Measurements from ENCODE around the gene AP1S3. TPM values are rescaled to one million over a fixed set of nuclear protein-coding genes. Genes with fewer than 3 reads are reported as not detected.
"Not testable (repeated sequence)": the region's sequence is repeated elsewhere in the genome, so short reads cannot be mapped to it uniquely, and the experiment has no call there.

The AP1S3 gene
- total RNA-seq, 2 experiments from 2014 or later = 8.8 to 10.1 TPM

DNA sequence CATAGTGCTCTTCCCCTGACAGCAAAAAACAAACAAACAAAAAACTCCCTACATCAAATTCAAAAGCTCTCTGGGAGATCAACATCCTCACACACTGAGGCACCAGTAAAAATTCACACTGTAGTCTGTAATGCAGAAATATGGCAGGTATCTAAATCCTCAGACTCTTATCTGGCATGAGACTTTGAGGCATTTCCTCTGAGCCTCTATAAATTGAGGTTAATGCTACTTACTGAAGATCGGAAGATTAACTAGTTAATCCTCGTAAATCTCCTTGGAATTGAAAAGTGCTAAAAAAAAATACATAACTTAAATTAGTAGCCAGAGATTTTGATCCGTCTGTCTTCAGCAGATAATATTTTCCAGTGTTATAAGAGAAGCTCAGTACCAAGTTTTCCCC is 65.0 kb downstream of the AP1S3 start:
- no peak overlapping the region for H3K27ac Mint-ChIP-seq
- DNase-seq (no peak), ATAC-seq (no peak)
- ChIA-PET POLR2A (no interaction called here), CTCF (no interaction called here)
- peaks cover 4% of the 10 kb centered on the region for H3K4me1 Mint-ChIP-seq
- peaks cover 5% of the 10 kb centered on the region for H3K36me3 Mint-ChIP-seq (ENCODE audit: low read depth)
- H3K9me3 Mint-ChIP-seq (ENCODE audit: low read depth) = no peaks in the 10 kb centered on the region
- intact Hi-C loops (cut with DNase I, micrococcal nuclease) = no loop called here
- no peak overlapping the region for H3K4me3 Mint-ChIP-seq
- no peaks in the 10 kb centered on the region for H3K27me3 Mint-ChIP-seq

DNA sequence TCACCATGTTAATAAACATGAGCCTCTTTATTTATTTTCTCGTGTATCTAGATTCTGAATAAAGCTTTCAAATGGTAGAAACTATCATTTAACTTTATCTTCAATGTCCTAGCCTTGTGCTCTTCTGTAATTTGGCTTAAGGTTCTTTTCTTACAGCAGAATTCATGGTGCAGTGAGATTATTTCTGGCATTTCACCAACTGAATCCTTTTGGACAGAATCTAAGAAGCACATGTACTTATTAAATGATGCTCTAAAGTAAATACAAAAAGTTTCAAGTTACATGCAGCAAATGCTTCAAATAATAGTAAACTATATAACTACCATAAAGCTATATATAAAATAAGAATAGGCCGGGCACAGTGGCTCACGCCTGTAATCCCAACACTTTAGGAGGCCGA is 65.9 kb downstream of the AP1S3 start:
- Mint-ChIP-seq H3K4me1 (peaks cover 4% of the 10 kb centered on the region), H3K27me3 (no peaks in the 10 kb centered on the region), H3K36me3 (ENCODE audit: low read depth) (peaks cover 7% of the 10 kb centered on the region), H3K9me3 (ENCODE audit: low read depth) (no peaks in the 10 kb centered on the region), H3K27ac (no peak overlapping the region), H3K4me3 (no peak overlapping the region)
- ChIA-PET POLR2A (no interaction called here), CTCF (interaction anchor here (1.1 kb wide), 1 partner anchor 411 kb away, joined by 3 read pairs; no protein-coding TSS in a partner anchor)
- ATAC-seq (no peak), DNase-seq (no peak)
- intact Hi-C loops (cut with DNase I, micrococcal nuclease) = no loop called here

DNA sequence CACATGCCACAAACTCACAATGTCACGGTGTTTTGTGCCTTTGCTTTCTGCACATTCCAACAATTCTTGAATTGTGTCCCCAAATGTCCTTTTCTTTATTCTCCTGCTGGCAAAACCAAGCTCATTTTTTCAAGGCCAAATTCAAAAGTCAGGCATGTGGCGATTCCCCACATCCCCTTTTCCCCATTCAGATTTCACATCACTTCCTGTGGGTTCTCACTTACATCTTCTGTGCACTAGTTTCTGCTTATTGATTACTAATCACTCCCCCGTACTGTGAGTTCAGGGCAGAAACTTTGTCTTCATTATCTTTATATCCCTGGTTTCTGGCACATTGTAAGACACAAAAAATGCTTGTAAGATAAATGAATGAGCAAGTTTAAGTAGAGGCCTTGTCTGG is 69.2 kb downstream of the AP1S3 start:
- intact Hi-C loops (cut with DNase I, micrococcal nuclease) = no loop called here
- H3K4me3 Mint-ChIP-seq = no peak overlapping the region
- no peaks in the 10 kb centered on the region for H3K9me3 Mint-ChIP-seq (ENCODE audit: low read depth)
- ATAC-seq = no peak
- POLR2A ChIA-PET = no interaction called here
- no peak overlapping the region for H3K27ac Mint-ChIP-seq
- CTCF ChIA-PET = no interaction called here
- H3K27me3 Mint-ChIP-seq = no peaks in the 10 kb centered on the region
- H3K36me3 Mint-ChIP-seq (ENCODE audit: low read depth) = peaks cover 4% of the 10 kb centered on the region
- no peak for DNase-seq
- peaks cover 4% of the 10 kb centered on the region for H3K4me1 Mint-ChIP-seq

DNA sequence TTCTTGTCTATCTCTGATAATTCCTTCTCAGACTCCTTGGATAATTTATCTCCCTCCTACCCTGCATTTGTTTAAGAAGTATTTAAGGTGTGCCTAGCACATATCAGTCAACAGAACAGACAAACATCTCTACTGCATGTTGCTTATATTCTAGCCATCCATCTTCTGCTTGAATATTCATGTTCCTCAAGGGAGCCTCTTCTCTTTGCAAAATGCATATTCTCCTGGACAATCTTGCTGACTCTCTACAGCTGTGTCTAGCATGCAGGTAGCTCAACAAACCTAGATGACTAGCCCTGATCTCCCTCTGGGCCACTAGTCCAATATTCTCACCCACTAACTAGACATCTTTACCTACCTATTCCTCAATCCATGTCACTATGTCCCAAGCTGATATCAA is 70.0 kb downstream of the AP1S3 start:
- intact Hi-C loops (cut with DNase I, micrococcal nuclease) = no loop called here
- ATAC-seq = no peak
- H3K9me3 Mint-ChIP-seq (ENCODE audit: low read depth) = no peaks in the 10 kb centered on the region
- H3K4me3 Mint-ChIP-seq = no peak overlapping the region
- no peaks in the 10 kb centered on the region for H3K27me3 Mint-ChIP-seq
- ChIA-PET POLR2A (no interaction called here), CTCF (no interaction called here)
- H3K36me3 Mint-ChIP-seq (ENCODE audit: low read depth) = peaks cover 4% of the 10 kb centered on the region
- H3K27ac Mint-ChIP-seq = no peak overlapping the region
- no peak for DNase-seq
- H3K4me1 Mint-ChIP-seq = peaks cover 4% of the 10 kb centered on the region

DNA sequence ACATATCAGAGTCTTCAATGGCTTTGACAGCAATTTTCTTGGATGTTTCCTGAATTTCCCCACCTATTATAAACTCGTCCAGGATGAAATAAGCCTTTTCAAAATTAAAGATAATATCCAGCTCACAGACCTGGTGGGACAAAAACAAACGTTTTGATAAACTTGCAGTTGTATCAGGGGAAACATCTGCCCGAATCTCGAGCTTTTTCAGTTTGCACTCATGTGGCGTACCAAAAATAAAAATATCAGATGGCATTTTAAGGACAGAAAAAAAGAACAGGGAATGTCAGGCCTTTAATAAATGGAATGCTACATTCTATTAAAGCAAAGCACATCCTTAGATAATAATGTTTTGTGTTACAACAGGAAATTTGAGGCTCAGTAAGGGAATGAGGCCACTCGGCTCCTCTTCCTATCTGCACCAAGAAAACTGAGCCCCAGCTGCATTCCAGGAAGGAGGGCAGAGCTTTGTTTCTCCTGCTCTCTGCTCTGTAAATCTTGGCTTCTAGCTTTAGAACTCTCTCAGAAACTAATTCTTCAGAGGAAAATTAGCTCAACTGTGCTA is 72.1 kb downstream of the AP1S3 start:
- Mint-ChIP-seq H3K27ac (no peak overlapping the region), H3K36me3 (ENCODE audit: low read depth) (peaks cover 4% of the 10 kb centered on the region), H3K9me3 (ENCODE audit: low read depth) (no peaks in the 10 kb centered on the region), H3K4me1 (peaks cover 19% of the 10 kb centered on the region), H3K27me3 (no peaks in the 10 kb centered on the region), H3K4me3 (no peak overlapping the region)
- CTCF ChIA-PET = interaction anchor here (0.7 kb wide), 2 partner anchors 12 to 498 kb away, joined by 3 to 4 read pairs; no protein-coding TSS in a partner anchor
- DNase-seq (no peak), ATAC-seq (no peak)
- POLR2A ChIA-PET = no interaction called here
- intact Hi-C loops (cut with DNase I, micrococcal nuclease) = no loop called here

DNA sequence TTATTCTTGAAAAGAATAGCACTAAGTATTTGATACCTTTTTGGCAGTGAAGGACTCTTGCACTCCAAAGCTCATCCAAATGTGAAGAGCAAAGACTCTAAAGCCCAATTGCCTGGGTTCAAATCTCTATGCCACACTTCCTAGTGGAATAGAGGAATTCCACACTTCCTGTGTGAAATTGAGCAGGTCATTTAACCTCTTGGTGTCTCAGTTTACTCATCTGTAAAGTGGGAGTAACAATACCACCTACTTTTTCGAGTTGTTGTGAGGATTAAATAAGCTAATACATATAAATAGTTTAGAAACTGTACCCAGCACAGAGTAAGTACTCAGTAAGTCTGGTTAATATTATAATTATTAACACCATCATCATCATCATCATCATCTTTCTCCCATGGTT is 72.6 kb downstream of the AP1S3 start:
- ChIA-PET CTCF (interaction anchor here (0.7 kb wide), 1 partner anchor 498 kb away, joined by 3 read pairs; no protein-coding TSS in a partner anchor), POLR2A (no interaction called here)
- H3K27me3 Mint-ChIP-seq = no peaks in the 10 kb centered on the region
- peaks cover 23% of the 10 kb centered on the region for H3K4me1 Mint-ChIP-seq
- H3K27ac Mint-ChIP-seq = no peak overlapping the region
- no peak for DNase-seq
- no peak overlapping the region for H3K4me3 Mint-ChIP-seq
- no peaks in the 10 kb centered on the region for H3K9me3 Mint-ChIP-seq (ENCODE audit: low read depth)
- H3K36me3 Mint-ChIP-seq (ENCODE audit: low read depth) = peaks cover 2% of the 10 kb centered on the region
- no peak for ATAC-seq
- intact Hi-C loops (cut with DNase I, micrococcal nuclease) = loop anchor here in 1 of 2 experiments (5.0 kb wide), 1 partner anchor 193 kb away; the partner anchor contains the start of gene MRPL44

DNA sequence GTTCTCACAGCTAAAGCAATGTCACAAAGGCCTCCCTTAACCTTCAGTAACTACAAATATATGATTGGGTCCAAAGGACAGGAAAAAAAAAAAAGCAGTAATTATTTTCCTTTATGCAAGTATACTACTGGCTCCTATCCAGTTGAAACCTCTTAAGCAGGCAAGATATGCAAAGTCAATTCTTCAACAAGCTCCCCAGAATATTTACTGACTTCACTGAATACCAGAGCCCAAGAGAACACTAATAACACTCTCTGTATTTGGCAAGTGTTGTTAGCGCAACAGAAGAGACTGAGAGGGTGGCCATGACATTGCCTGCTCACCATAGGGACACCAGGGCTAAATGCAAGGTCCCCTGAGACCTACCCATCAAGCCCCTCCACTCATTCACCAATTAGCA is 74.5 kb downstream of the AP1S3 start:
- Mint-ChIP-seq H3K27me3 (no peaks in the 10 kb centered on the region), H3K27ac (no peak overlapping the region), H3K9me3 (ENCODE audit: low read depth) (no peaks in the 10 kb centered on the region), H3K4me1 (peaks cover 22% of the 10 kb centered on the region), H3K36me3 (ENCODE audit: low read depth) (peaks cover 2% of the 10 kb centered on the region), H3K4me3 (no peak overlapping the region)
- CTCF ChIA-PET = interaction anchor here (0.6 to 0.8 kb wide), 5 partner anchors 13 to 797 kb away, joined by 3 read pairs; no protein-coding TSS in a partner anchor
- intact Hi-C loops (cut with DNase I, micrococcal nuclease) = loop anchor here in 1 of 2 experiments (5.0 kb wide), 1 partner anchor 194 kb away; the partner anchor contains the start of gene MRPL44
- DNase-seq = no peak
- POLR2A ChIA-PET = no interaction called here
- ATAC-seq = no peak

DNA sequence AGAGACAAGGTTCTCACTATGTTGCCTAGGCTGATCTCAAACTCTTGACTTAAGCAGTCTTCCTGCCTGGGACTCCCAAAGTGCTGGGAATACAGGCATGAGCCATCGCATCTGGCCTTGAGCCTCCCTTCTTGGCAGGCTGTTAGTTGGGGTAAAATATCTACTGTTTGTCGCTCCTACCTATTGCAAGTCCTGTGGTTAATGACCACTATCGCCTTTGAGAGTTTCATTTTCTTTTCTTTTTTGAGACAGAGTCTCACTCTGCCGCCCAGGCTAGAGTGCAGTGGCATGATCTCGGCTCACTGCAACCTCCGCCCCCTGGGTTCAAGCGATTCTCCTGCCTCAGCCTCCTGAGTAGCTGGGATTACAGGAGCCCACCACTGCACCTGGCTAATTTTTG is 75.6 kb downstream of the AP1S3 start:
- DNase-seq; H3K4me3 Mint-ChIP-seq; POLR2A ChIA-PET; H3K9me3 Mint-ChIP-seq (ENCODE audit: low read depth); H3K27me3 Mint-ChIP-seq; H3K36me3 Mint-ChIP-seq (ENCODE audit: low read depth); H3K27ac Mint-ChIP-seq; ATAC-seq: not testable (repeated sequence)
- H3K4me1 Mint-ChIP-seq = peaks cover 22% of the 10 kb centered on the region
- intact Hi-C loops (cut with DNase I, micrococcal nuclease) = loop anchor here in 1 of 2 experiments (2.0 to 5.0 kb wide), 2 partner anchors 181 to 196 kb away; partner anchors contain the start of gene MRPL44
- CTCF ChIA-PET = interaction anchor here (1.4 kb wide), 1 partner anchor 183 kb away, joined by 3 read pairs; the partner anchor contains the start of gene WDFY1

DNA sequence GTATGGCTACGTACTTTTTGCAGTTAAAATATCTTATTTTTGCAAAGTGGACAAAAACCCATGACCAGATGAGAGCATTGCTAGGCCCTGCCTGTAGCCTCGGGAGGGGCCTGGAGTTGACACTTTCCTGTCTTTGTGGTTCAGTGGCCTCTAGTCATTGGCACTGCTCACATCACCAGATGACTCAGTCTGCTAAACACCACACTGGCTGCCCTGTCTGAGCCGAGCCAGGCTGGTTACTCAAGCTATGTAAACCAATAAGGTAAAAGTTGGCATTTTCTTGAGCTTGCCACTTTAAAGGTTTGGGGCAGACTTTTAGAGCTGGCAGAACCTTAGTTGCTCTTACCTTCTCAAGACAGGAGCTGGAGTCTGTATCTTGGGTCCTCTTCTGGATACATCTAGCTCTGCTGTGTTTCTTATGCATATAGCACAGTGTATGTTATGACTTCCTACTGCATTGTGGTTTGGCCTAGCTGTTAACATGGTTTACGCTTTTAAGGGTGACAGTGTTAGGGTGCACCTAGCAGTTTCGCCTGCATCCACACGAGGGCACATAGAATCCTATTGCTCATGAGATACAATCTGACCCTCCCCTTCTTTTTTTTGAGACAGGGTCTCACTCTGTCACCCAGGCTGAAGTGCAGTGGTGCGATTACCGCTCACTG is 76.4 kb downstream of the AP1S3 start:
- no peaks in the 10 kb centered on the region for H3K36me3 Mint-ChIP-seq (ENCODE audit: low read depth)
- no peak overlapping the region for H3K4me3 Mint-ChIP-seq
- no peaks in the 10 kb centered on the region for H3K9me3 Mint-ChIP-seq (ENCODE audit: low read depth)
- H3K27me3 Mint-ChIP-seq = no peaks in the 10 kb centered on the region
- intact Hi-C loops (cut with DNase I, micrococcal nuclease) = loop anchor here in 1 of 2 experiments (2.0 to 5.0 kb wide), 2 partner anchors 182 to 196 kb away; partner anchors contain the start of gene MRPL44
- peak; percentile 93 for ATAC-seq
- H3K27ac Mint-ChIP-seq = peak overlapping the region; percentile 73
- ChIA-PET CTCF (interaction anchor here (0.6 to 1.9 kb wide), 5 partner anchors 15 to 891 kb away, joined by 3 to 8 read pairs (median 3); partner anchors contain the start of gene WDFY1), POLR2A (interaction anchor here (0.5 kb wide), 1 partner anchor 197 kb away, joined by 3 read pairs; no protein-coding TSS in a partner anchor)
- peaks cover 22% of the 10 kb centered on the region for H3K4me1 Mint-ChIP-seq
- DNase-seq = peak; percentile 76

DNA sequence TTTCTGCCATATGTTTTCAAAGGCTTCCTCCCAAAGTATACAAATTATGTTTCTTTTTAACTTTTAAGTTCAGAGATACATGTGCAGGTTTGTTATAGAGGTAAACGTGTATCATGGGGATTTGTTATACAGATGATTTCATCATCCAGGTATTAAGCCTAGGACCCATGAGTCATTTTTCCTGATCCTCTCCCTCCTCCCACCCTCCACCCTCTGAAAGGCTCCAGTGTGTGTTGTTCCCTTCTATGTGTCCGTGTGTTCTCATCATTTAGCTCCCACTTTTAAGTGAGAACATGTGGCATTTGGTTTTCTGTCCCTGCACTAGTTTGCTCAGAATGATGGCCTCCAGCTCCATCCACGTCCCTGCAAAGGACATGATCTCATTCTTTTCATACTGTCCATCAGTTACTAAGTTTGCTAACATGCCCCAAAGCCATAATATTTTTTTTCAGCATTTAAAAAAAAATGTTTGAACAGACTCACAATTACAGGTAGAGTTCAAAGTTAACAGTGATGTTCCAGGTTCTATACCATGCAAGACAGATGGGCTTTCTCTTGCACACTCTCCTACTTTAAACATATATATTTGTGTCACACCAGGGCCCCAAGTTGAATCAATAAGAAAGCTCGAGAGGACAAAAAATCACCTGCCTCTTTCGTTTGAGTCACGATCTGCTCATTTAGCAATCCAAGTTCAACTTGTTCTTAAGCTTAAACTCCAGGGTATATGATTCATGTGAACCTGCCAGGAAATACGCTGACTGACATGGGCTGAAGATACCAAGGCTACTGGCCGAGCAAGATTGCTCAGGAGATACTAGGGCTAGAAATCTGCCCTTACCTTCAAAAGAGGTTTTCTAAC is 77.6 kb downstream of the AP1S3 start:
- H3K9me3 Mint-ChIP-seq (ENCODE audit: low read depth) = no peaks in the 10 kb centered on the region
- CTCF ChIA-PET = interaction anchor here (1.9 kb wide), 1 partner anchor 210 kb away, joined by 8 read pairs; no protein-coding TSS in a partner anchor
- POLR2A ChIA-PET = no interaction called here
- ATAC-seq (peak; percentile 43), DNase-seq (peak; percentile 19)
- H3K4me3 Mint-ChIP-seq = no peak overlapping the region
- H3K4me1 Mint-ChIP-seq = peaks cover 22% of the 10 kb centered on the region
- H3K27me3 Mint-ChIP-seq = no peaks in the 10 kb centered on the region
- H3K36me3 Mint-ChIP-seq (ENCODE audit: low read depth) = no peaks in the 10 kb centered on the region
- H3K27ac Mint-ChIP-seq = peak overlapping the region; percentile 78
- intact Hi-C loops (cut with DNase I, micrococcal nuclease) = loop anchor here in 1 of 2 experiments (2.0 to 5.0 kb wide), 2 partner anchors 183 to 198 kb away; partner anchors contain the start of gene MRPL44

DNA sequence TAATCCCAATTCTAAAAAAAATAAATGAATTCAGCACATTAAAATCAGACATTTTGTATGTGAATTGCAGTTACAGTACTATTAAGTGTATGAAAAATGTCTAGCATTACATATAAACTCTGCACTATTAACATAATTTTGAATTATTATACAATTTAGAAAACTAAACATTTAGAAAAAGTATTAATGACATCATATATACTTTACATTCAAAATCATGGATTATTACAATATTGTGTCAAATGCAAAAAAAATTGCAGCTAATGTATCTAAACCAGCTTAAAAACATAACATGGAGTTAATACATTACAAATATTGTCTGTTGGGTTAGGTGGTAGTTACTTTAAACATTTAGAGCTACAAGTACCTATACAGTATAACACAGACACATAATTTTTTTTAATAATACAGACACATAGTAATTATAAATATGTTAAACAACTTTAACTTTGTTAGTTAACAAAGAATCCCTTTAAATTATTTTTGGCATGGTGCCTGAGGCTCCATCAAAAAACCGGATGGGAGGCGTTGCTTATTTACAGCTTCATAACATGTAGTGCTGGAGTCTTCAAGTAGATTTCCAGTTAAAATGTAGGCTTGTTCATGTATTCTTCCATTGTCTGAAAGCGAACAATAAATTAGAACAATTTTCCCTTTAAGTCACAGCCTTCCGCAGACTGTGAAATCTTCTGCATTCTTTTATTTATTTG is 79.1 kb downstream of the AP1S3 start:
- POLR2A ChIA-PET = no interaction called here
- no peak overlapping the region for H3K27ac Mint-ChIP-seq
- H3K9me3 Mint-ChIP-seq (ENCODE audit: low read depth) = no peaks in the 10 kb centered on the region
- H3K27me3 Mint-ChIP-seq = no peaks in the 10 kb centered on the region
- CTCF ChIA-PET = no interaction called here
- intact Hi-C loops (cut with DNase I, micrococcal nuclease) = no loop called here
- no peak for DNase-seq
- no peak overlapping the region for H3K4me3 Mint-ChIP-seq
- peaks cover 22% of the 10 kb centered on the region for H3K4me1 Mint-ChIP-seq
- no peak for ATAC-seq
- H3K36me3 Mint-ChIP-seq (ENCODE audit: low read depth) = no peaks in the 10 kb centered on the region

All from activated CD4-positive, alpha-beta T cell treated with anti-CD3 and anti-CD28 coated beads for 36 hours (primary cell).